ENCODE data around the gene TMEM183A. TPM values are rescaled to one million over a fixed set of nuclear protein-coding genes. Genes with fewer than 3 reads are reported as not detected.

Gene TMEM183A
- total and polyA plus RNA-seq, 10 of the 15 experiments (the other 5 are each of a cell fraction or from before 2014, with no cell fraction given), result 12.3 to 103 (median 66.3) TPM

GRCh38 chr1:203048555-203049051 lies 41.4 kb downstream of the TMEM183A start:
- WGBS (ENCODE audit: insufficient coverage, insufficient replicate concordance, low lambda C conversion rate, missing lambda C conversion rate), result 42% methylated on average over 23 of the region's 23 CpGs
- CTCF ChIA-PET, result no interaction called here
- no peak overlapping the region for H3K9ac ChIP-seq (ENCODE audit: control insufficient read depth, insufficient read depth, low read length)
- no peaks in the 10 kb centered on the region for H3K9me3 ChIP-seq (replicated peaks; ENCODE audit: control insufficient read depth, insufficient read depth, low read length)
- H3K27ac ChIP-seq (ENCODE audit: control insufficient read depth, insufficient read depth), result no peak overlapping the region
- H2AFZ ChIP-seq (ENCODE audit: control insufficient read depth, low read depth, low read length), result no peak overlapping the region
- H3K4me3 ChIP-seq, result no peak overlapping the region
- H3K4me1 ChIP-seq (ENCODE audit: control insufficient read depth, insufficient read depth, low read length), result no peaks in the 10 kb centered on the region
- H3K27me3 ChIP-seq (replicated peaks in 1 of 2; ENCODE audit: control insufficient read depth in 2 of 2, insufficient read depth in 2 of 2, low read length in 1 of 2), result peaks cover 0 to 2% of the 10 kb centered on the region in 2 experiments; a peak in 1 of 4 replicates
- RAD21 ChIA-PET (ENCODE audit: unreplicated experiment), result no interaction called here
- no peaks in the 10 kb centered on the region for H3K79me2 ChIP-seq (ENCODE audit: control insufficient read depth, insufficient read depth, low read length)
- SMC1A ChIA-PET (ENCODE audit: uncharacterized antibody, unreplicated experiment), result no interaction called here
- H3K4me2 ChIP-seq (ENCODE audit: control insufficient read depth, insufficient read depth), result no peak overlapping the region
- FAIRE-seq, result no peak
- H4K20me1 ChIP-seq (ENCODE audit: control insufficient read depth, insufficient read depth), result no peaks in the 10 kb centered on the region
- POLR2A ChIA-PET, result no interaction called here
- intact Hi-C loops (cut with micrococcal nuclease; ENCODE audit: unreplicated experiment), result loop anchor here (1.0 kb wide), 1 partner anchor 40 kb away; no protein-coding TSS in a partner anchor
- TF ChIP-seq KAT2A (conservative IDR thresholded peaks at IDR 0.05; ENCODE audit: control insufficient read depth, low read depth, low read length) (no peak), SIX5 (IDR thresholded peaks at IDR 0.05; ENCODE audit: low read depth, low read length, severe bottlenecking) (no peak), TCF12 (IDR thresholded peaks at IDR 0.05; ENCODE audit: low read depth, low read length) (no peak), BCL11A (IDR thresholded peaks at IDR 0.05; ENCODE audit: low read depth, low read length) (no peak), RUNX3 (IDR thresholded peaks at IDR 0.05; ENCODE audit: low read length) (no peak), MEF2B (IDR thresholded peaks at IDR 0.05; ENCODE audit: partially characterized antibody, poor library complexity, severe bottlenecking) (no peak), TCF3 (IDR thresholded peaks at IDR 0.05; ENCODE audit: borderline replicate concordance, insufficient read depth, low read depth, low read length) (no peak), CBX3 (IDR thresholded peaks at IDR 0.05; ENCODE audit: borderline replicate concordance, low read depth) (no peak), ATF3 (IDR thresholded peaks at IDR 0.05; ENCODE audit: borderline replicate concordance, extremely low read depth, low read depth, low read length) (no peak), SREBF1 (IDR thresholded peaks at IDR 0.05; ENCODE audit: low read length) (no peak), SMARCA5 (IDR thresholded peaks at IDR 0.05) (no peak), ZBTB33 (IDR thresholded peaks at IDR 0.05) (no peak), USF1 (IDR thresholded peaks at IDR 0.05; ENCODE audit: borderline replicate concordance, extremely low read length, insufficient read depth, low read depth, low read length) (no peak), MLLT1 (IDR thresholded peaks at IDR 0.05) (no peak), NFYB (IDR thresholded peaks at IDR 0.05; ENCODE audit: insufficient read depth, low read depth, low read length) (no peak)
- in situ Hi-C loops (cut with MboI), result no loop called here
- BruUV-seq (replicated peaks), result no TSS peak
- ATAC-seq, result peak; percentile 64
- no peaks in the 10 kb centered on the region; a peak in 1 of 4 replicates for H3K36me3 ChIP-seq (ENCODE audit: control insufficient read depth in 2 of 2, insufficient read depth in 2 of 2, low read length in 1 of 2)
- no peak for DNase-seq (ENCODE audit: low read depth, low spot score)

All from GM12878 (cell line).